ENCODE measurements around the gene INHA.

INHA gene

DNA sequence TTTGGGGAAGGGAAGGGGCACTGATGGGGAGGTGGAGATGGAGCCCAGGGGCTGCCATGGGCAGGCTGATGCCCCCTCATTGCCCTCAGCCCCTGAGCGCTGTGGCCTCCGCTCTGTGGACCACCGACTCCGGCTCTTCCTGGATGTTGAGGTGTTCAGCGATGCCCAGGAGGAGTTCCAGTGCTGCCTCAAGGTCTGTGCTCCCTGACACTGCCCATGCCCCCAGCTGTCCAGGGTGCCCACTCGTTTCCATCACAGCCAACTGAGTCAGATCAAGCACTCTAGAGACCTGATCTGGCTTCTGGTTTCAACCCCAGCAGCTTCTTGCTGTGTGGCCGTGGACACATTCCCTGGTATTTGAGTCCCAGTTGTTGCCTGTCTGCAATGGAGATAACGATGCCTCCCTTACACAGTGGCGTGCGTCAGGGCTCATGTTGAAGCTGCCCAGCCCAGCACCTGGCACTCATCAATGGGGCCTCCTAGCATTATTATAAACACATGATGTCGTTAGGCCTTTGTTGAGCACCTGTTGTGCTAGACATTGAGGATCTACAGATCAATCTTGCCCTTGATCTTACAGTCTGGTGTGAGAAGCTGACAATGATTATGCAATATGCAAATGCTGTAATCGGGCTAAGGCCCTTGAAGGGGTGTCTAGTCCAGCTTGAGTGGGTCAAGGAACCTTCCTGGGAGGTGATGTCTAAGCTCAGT, 39.9 kb downstream of the INHA start:
- DNase-seq (ENCODE audit: low spot score), result no peak

DNA sequence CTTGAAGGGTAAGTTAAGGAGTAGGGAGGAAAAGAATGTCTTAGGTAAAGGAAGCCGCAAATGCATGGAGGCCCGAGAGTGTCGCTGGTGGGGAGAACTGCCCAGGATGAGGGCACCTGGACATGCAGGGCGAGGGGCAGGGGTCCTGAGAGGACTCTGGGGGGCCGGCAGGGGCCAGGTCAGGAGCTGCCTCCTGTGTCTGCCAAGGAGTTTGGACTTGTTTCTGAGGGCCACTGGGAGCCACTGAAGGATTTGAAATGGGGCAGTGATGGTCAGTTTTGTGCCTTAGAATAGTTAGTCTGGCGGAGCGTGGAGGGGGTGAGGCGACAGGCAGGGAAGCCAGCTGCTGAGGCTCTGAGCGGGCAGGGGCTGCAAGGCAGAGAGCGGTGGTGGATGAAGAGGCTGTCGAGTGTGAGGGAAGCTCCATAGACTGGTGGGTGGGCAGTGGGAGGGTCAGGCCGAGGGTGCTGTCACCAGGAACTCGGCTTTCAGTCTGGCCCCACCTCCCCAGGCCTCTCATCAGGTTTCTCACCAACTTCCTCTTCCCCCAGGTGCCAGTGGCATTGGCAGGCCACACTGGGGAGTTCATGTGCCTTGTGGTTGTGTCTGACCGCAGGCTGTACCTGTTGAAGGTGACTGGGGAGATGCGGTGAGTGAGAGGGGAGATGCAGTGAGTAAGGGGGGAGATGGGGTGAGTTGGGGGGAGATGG, 40.6 kb downstream of the INHA start:
- DNase-seq (ENCODE audit: low spot score), result no peak

DNA sequence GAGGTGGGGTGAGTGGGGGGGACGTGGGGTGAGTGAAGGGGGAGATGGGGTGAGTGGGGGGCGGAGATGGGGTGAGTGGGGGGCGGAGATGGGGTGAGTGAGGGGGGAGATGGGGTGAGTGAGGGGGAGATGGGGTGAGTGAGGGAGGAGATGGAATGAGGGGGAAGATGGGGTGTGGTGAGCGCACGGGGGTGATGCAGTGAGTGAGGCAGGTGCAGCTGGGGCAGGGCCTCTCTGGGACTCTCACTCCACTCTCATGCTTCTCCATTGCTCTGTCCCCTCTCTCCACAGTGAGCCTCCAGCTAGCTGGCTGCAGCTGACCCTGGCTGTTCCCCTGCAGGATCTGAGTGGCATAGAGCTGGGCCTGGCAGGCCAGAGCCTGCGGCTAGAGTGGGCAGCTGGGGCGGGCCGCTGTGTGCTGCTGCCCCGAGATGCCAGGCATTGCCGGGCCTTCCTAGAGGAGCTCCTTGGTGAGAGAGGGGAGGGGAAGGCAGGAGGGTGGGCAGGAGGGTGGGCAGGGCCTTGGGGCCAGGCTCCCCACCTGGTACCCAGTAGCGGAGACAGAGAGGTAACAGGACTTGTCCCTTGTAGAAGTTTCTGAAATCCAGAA, 41.5 kb downstream of the INHA start:
- no peak for DNase-seq (ENCODE audit: low spot score)

DNA sequence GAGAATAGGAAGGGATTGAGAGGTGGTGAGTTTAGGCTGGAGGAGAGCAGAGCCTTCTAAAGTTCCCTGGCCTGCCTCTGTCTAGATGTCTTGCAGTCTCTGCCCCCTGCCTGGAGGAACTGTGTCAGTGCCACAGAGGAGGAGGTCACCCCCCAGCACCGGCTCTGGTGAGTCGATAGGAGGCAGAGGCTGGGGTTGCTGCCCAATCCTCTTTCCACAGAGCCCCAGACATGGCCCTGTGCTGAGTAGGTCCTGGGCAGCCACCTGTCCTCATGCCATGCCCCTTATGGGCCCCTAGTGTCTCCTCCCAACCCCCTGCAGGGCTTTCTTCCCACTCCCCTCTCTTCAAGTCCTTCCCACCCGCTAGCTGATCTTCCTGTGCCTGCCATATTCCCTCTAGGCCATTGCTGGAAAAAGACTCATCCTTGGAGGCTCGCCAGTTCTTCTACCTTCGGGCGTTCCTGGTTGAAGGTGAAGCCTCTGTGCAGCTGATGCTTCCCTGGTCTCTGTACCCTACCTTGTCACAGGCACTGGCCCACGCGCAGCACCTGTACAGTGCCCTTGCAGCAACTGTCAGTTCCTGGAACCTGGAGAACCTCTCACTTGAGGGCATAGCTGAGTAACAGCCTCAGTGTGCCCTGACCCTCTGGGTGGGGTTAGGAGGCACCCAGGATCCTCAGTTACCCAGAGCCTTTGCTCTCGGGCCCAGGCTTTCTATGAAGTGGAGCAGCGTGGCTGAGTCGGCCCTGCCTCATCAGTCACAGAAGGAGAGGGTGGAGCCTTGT, 42.2 kb downstream of the INHA start:
- no peak for DNase-seq (ENCODE audit: low spot score)

DNA sequence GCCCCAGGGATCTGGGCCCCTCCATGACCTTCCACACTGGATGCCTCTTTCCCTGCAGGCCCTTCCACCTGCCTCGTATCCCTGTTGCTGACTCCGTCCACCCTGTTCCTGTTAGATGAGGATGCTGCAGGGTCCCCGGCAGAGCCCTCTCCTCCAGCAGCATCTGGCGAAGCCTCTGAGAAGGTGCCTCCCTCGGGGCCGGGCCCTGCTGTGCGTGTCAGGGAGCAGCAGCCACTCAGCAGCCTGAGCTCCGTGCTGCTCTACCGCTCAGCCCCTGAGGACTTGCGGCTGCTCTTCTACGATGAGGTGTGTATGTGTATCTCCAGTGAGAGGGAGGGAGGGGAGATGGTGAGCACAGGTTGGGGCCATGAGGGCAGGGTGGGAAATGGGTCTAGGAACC, 42.9 kb downstream of the INHA start:
- DNase-seq (ENCODE audit: low spot score), result no peak

DNA sequence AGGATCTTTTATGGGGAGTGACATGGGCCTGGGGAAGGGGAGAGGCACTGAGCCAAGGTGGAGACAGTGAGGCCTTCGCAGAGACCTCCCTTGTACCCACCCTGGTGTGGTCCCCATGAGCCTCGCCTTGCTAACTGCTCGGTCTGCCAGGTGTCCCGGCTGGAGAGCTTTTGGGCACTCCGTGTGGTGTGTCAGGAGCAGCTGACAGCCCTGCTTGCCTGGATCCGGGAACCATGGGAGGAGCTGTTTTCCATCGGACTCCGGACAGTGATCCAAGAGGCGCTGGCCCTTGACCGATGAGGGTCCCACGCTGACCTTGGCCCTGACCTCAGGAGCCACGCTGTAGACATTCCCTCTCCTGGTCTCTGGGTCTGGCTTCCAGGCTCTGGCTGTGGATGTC, 43.8 kb downstream of the INHA start:
- no peak for DNase-seq (ENCODE audit: low spot score)

DNA sequence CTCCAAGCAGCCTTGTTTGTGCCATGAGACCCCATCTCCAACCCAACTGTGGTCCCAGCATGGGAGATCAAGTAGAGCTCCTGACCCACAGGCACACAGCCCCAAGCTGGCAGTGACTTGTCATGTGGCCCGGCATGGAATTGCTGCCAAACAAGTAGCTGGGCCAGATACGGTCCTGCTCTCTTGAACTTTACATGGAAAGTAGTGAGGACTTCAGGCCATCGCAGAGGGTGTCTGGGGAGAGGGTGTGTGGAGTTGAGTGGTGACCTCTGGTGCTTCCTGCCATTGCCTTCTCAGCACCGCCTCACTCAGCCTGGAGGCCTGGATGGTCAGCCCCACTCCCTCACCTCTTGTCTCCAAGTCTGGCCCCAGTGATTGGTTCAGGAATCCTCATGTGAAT, 44.4 kb downstream of the INHA start:
- DNase-seq (ENCODE audit: low spot score), result no peak

DNA sequence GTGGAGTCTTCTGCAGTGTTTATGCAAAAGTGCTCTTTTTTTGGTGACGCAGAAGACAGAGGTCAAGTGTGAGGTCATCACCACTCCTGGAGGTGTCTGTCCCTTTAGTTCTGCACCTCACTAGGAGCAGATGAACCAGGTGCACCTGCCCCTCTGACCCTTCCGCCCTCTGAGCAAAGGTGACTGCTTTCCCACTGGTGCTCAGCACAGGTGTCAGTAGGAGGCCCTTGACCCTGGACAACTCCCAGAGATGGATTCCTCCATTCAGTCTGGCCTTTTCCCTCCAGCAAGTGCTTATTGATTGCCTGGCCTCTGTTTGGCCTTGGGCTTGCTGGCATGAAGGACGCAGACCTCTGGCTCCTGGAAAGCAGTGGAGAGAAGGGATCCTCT, 46.6 kb downstream of the INHA start:
- DNase-seq (ENCODE audit: low spot score), result no peak

DNA sequence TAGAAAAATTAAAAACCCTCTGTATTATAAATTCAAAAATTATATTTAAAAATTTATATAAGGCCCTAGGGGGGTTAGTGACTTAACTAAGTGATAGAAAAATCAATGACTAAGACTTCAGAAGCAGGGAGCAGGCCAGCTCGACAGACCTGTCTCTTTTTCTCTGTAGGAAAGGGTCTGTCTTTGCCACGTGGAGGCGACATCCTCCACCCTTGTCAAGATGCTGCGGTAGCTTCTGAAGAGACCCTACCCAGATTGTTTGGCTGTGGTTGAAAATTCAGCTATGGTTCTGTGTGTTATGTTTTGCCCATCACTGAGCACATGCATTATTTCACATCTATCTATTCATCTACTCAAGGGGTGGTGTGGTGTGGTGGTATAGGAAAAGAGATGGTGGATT, 47.1 kb downstream of the INHA start:
- no peak for DNase-seq (ENCODE audit: low spot score)

DNA sequence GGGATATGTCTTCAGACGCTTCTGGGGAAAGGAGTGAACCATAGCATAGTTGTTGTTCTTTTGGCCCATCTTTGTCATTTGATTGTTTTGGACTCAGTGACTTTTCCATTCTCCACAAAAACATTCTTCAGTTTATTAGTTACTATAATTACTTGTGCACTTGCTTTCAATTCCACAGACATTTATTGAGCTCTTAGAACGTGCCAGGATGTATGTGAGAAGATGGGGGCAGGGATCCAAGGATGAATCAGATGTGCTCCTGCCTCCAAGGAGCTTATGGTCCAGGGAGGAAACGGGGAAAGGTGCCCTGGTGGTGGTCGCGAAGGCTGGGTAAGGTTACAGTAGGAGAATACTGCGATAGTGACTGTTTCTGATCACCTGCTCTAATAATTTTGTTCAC, 48.4 kb downstream of the INHA start:
- no peak for DNase-seq (ENCODE audit: low spot score)

DNA sequence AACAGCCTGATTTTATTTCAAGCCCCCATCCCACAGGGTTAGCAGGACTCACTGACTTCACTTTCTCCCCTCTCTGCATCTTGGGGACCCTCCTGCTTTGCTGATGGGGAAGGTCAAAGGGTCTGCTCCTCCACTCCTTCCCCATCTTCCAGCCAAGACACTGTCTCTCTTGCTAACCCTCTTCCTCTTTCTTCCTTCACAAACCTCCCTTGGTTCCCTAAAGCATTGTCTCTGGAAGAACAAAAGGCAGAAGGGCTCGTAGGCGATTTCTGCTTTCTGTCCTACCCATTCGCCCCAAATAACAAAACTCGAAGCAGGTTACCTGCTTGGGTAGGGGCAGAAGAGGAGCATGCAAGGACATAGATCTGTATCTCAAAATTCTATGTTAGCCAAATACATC, 49.8 kb downstream of the INHA start:
- no peak for DNase-seq (ENCODE audit: low spot score)

DNA sequence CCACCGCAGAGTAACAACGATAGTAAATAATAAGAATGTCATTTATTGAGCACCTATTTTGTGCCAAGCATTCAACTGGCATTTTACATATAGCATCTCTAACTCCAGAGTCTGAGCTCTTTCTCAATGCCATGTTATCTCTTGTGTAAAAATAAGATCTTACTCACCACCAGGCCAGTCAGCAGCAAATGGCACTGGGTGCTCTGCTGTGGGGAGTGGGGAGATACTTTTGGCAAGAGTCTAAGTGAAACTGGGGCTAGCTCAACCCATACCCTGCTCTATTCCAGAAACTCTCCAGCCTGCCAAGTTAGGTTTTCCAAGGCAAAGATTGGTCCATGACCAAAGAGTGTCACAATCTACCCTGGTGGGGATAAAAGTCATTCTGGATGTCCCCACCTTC, 50.4 kb downstream of the INHA start:
- DNase-seq (ENCODE audit: low spot score), result no peak

DNA sequence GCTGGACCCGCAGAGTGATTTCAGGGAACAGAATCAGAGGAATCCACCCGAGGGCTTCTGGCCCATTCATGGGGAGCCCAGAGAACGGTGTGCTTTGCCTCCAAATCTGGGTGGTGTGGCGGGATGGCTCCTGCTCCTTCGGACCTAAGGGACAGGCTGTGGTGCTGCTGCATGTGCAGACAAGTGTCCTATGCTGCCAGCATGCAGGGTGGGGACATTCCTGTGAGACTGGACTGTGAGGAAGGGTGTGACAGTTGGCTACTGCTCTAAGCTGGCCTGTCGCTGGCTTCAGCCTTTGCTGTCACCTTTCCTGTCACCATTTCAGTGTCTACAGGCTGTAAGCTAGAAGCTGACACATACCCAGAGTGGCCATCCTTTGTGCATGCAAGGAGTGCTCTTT, 52.5 kb downstream of the INHA start:
- no peak for DNase-seq (ENCODE audit: low spot score)

DNA sequence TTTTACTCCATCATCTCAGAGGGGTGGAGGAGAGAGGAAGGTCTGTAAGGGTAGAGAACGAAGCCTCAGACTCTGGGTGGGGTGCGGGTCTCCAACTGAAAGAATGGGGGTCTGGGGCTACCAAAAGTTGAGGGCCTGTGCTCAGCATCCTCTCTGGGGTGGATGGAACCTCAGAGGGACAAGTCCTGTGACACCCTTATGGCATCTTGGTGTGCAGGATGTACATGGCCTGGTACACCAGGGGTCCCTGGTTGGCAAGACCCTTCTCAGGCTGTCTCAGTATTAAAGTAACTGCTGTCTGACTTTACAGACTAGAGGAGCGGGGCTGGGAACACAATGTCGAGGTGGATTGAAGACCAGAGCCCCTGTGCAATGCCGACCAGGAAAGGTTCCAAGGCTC, 53.1 kb downstream of the INHA start:
- no peak for DNase-seq (ENCODE audit: low spot score)

Data from AG08395 (cell line).